GM21825 (cell line): ENCODE data around the gene KRTAP9-1.
"Not testable (repeated sequence)": the region's sequence is repeated elsewhere in the genome, so short reads cannot be mapped to it uniquely, and the experiment has no call there.

Experiments
- ATAC-seq: cut with Tn5 transposase; IDR thresholded peaks from one replicate; pipeline ENCODE4 v1.9.1; 2021; ENCODE audit warnings: mild to moderate bottlenecking, moderate library complexity; ENCODE audit not compliant: unreplicated experiment

KRTAP9-1 gene

GRCh38 chr17:41189837-41190318, at the start of gene KRTAP9-1:
Gene KRTAP9-1, plus strand, starts transcription at chr17:41189887. Its CDS starts 0 bp downstream, at chr17:41189887.
- ATAC-seq: not testable (repeated sequence)

GRCh38 chr17:41140360-41141131, 49.1 kb upstream of the KRTAP9-1 start, which contains the start of gene KRTAP4-6:
Gene KRTAP4-6, minus strand, starts transcription at chr17:41140544. Its CDS starts 57 bp downstream, at chr17:41140487.
- ATAC-seq: no peak

DNA sequence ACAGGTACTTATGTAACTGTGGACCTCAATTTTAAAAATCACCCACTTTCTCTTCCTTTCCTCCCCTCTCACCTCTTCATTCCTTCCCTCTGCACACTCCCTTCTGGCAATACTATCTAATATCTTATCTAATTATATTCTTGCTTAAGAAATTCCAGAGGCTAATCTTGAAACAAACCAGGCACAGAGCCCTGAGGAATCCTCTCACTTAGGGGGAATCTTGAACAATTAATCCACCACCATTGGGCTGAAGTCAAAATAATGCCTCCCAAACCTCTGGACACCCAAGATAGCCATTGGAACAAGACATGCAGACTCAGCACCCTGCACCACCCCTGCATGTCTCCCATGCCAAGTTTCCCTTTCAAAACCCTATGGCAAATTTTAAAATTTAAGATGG, 48.3 kb upstream of the KRTAP9-1 start:
- ATAC-seq: no peak

DNA sequence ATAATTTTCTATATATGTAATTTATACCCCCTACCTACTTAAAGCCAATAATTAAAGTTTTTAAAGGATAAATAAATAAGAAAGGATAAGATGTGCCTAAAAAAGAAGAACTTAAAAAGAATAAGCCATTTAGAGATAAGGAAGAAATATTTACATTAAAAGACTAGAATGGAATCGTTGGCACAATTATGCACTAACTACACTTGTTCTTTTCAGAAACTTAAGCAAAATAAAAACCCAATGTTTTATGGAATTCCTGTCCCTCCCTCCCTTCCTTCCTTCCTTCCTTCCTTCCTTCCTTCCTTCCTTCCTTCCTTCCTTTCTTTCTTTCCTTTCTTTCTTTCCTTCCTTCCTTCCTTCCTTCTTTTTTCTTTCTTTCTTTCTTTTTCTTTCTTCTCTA, 44.8 kb upstream of the KRTAP9-1 start:
- ATAC-seq: no peak

DNA sequence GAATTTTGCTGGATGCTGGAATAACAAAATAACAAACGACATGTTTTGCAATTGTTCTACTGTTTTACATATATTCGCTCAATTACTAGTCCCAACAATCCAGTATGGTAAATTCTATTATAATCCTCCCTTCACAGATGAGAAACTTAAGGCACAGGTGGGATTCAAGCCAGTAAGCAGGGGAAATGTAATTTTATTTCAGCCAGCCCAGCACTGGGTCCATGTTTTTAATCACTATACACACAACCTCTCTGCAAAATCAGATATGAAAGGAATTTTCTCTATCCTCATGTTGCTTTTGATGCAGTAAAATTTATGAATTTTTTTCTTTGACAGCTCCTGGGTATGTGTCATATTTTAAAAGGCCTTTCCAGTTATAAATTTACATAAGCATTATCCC, 44.4 kb upstream of the KRTAP9-1 start:
- ATAC-seq: no peak

- no peak for ATAC-seq
Measured at GRCh38 chr17:41147531-41148204, 42.0 kb upstream of the KRTAP9-1 start.

DNA sequence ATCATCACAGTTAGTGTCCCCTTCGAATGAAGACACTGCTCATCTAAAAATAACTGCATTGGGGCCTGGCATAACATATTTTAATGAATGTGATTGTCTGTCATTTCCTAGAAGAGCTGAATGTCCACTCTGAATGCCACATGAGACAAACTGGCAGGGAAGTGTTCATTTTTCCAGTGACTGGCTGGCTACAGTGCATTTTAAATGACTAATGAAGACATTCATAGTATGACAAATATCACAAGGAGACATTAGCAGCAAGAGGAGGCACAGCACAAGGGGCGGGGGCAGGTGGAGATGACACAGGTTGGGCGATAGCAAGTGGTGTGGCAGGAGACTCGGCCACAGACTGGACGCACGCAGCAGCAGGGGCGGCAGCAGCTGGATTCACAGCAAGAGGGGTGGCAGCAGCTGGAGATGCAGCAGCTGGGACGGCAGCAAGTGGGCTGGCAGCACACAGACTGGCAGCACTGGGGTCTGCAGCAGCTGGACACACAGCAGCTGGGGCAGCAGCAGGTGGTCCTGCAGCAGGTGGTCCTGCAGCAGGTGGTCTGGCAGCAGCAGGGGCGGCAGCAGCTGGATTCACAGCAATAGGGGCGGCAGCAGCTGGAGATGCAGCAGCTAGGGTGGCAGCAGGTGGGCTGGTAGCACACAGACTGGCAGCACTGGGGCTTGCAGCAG, 40.6 kb upstream of the KRTAP9-1 start:
- not testable (repeated sequence) for ATAC-seq

DNA sequence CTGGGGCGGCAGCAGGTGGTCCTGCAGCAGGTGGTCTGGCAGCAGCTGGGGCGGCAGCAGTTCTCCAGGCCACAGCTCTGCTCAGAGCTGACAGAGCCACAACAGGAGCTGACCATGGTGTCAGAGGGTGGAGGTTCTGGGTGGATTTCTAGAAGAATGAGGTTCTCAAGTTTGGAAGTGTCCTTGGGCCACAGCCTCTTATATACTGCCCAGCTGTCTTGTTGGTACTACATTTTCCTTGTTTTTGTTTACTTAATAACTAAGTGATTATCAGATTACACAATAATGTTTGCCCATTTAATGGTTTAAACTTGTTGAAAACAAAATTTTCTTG, 40.1 kb upstream of the KRTAP9-1 start, which contains the start of gene KRTAP4-5:
KRTAP4-5 (minus strand) TSS at position 174 of the 334 bp plus-strand sequence; CDS start at position 116, 58 bp downstream.
- ATAC-seq: no peak

GRCh38 chr17:41150026-41150425, 39.7 kb upstream of the KRTAP9-1 start:
- no peak for ATAC-seq

DNA sequence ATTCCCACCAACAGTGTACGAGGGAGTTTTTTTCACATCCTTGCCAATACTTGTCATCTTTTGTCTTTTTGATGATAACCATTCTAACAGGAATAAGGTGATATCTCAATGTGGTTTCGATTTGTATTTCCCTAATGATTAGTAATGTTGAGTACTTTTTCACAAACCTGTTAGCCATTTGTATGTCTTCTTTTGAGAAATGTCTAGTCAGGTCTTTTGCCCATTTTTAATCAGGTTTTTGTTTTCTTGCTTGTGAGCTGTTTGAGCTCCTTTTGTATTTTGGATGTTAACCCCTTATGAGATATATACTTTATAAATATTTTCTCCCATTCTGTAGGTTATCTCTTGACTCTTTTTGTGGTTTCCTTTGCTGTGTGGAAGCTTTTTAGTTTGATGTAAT, 38.2 kb upstream of the KRTAP9-1 start:
- ATAC-seq: no peak

DNA sequence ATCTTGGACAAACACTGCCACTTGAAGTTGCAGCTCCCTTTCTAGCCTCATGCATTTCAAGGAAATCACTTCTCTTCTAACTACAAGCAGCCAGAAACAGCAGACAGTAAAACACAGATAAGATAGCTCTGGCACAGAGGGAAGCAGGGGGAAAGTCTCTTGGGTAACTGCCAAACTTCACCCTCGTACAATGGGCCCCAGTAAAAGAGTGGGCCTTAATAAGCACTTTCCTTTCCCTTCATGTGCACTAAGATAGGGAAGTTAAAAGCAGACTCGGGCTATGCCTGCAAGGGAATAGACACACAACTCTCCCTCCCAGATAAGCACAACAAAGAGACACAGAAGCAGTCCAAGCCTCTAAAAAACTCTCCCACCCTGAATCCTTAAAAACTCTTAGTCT, 35.8 kb upstream of the KRTAP9-1 start:
- ATAC-seq: no peak

DNA sequence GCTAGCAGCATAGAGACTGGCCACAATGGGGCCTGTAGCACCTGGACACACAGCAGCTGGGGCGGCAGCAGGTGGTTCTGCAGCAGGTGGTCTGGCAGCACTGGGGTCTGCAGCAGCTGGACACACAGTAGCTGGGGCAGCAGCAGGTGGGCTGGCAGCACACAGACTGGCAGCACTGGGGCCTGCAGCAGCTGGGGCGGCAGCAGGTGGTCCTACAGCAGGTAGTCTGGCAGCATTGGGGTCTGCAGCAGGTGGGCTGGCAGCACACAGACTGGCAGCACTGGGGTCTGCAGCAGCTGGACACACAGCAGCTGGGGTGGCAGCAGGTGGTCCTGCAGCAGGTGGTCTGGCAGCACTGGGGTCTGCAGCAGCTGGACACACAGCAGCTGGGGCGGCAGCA, 29.5 kb upstream of the KRTAP9-1 start:
- not testable (repeated sequence) for ATAC-seq

- ATAC-seq: no peak
Measured at GRCh38 chr17:41160648-41161047, 29.0 kb upstream of the KRTAP9-1 start, which contains the start of gene KRTAP4-4. Gene KRTAP4-4, minus strand, starts transcription at chr17:41160748. Its CDS starts 57 bp downstream, at chr17:41160691.

- no peak for ATAC-seq
Measured at GRCh38 chr17:41163828-41164227, 25.9 kb upstream of the KRTAP9-1 start.

- ATAC-seq: no peak
Measured at GRCh38 chr17:41167561-41167960, 22.1 kb upstream of the KRTAP9-1 start.

- ATAC-seq: no peak
Measured at GRCh38 chr17:41168121-41168520, 21.6 kb upstream of the KRTAP9-1 start, which contains the start of gene KRTAP4-3. Gene KRTAP4-3, minus strand, starts transcription at chr17:41168221. Its CDS starts 49 bp downstream, at chr17:41168172.

GRCh38 chr17:41171886-41172285, 17.8 kb upstream of the KRTAP9-1 start:
- ATAC-seq: no peak

DNA sequence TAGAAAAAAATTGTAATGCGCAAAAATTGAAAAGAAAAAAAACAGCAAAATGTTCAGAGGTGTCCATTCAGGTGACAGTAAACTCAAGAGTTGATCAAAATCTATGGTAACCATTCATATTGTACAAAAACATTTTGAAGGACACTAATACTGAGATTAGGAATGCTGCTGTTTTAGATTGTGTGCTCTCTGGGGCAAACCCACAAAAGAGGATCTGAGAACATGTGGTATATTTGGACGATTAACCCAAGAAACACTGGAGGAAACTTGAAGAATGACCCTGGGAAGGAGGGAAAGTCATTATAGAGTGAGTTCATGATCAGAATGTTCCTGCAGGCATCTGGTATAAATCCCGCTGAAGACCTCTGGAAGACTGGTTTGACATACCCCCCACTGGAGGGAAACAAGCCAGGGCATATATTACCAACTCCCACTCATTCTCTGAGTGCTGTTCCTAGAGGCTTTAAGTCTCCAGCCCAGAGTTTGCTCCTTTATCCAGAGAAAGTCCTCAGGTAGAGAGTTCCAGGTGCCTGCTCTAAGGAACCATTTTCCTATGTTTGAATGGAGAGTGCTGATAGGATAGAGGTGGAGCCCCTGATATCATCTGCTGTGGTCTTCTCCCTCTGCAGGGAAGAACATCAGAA, 12.8 kb upstream of the KRTAP9-1 start:
- no peak for ATAC-seq

- ATAC-seq: no peak
Measured at GRCh38 chr17:41177727-41178271, 11.9 kb upstream of the KRTAP9-1 start, which contains the start of gene KRTAP4-2. Gene KRTAP4-2, minus strand, starts transcription at chr17:41178221. Its CDS starts 57 bp downstream, at chr17:41178164.

GRCh38 chr17:41178341-41178740, 11.3 kb upstream of the KRTAP9-1 start:
- no peak for ATAC-seq
